K562 (cell line): ENCODE measurements around the gene ACTN1. TPM values are rescaled to one million over a fixed set of nuclear protein-coding genes. Genes with fewer than 3 reads are reported as not detected.

Experiments used
- ATAC-seq: fragments of 200-7000 bp; cut with Tn5 transposase; 3 replicates; pipeline ENCODE4 v1.9.1; 2020; ENCODE audit warnings: moderate library complexity
- BruUV-seq: library from RNA; stranded (reverse); fragments of 400-500 nt; replicated peaks from 2 replicates; lab custom pipeline; 2021; lab: Mats Ljungman, UMichigan
- CTCF ChIA-PET: fragments of 300-600 bp; formaldehyde crosslinking; extraction: SDS; loops from one replicate; lab custom pipeline; 2021; ENCODE audit warnings: low intra/inter-chr PET ratio; lab: Yijun Ruan, JAX
- POLR2A ChIA-PET: fragments of 300-600, 350-650 bp; sonication (Branson Sonifier 250); formaldehyde crosslinking; extraction: SDS; loops from one replicate; lab custom pipeline; 2021; ENCODE audit warnings: antibody characterized with exemption, inconsistent platforms; lab: Yijun Ruan, JAX
- DNase-seq, 4 experiments: peaks; one replicate each; pipeline versions ENCODE4 v3.0.0 to v3.0.0-alpha.2; 2011 to 2018; ENCODE audit warnings: low spot score in 3 of 4, mixed read lengths in 3 of 4; ENCODE audit errors: extremely low read depth in 1 of 4
- FAIRE-seq: peaks from 2 replicates; lab custom pipeline; 2011; peaks lifted over from hg19 to GRCh38; lab: Jason Lieb, UNC
- H2AFZ ChIP-seq: 2 replicates; pipeline ENCODE4 v1.6.0; 2011; ENCODE audit warnings: low read depth, low read length, control low read depth, inconsistent platforms
- H3K27ac ChIP-seq: fragments of 200-600 bp; 3 replicates; pipeline ENCODE4 v1.8.0; 2011; ENCODE audit warnings: low read depth, mild to moderate bottlenecking, control low read depth, inconsistent platforms, low read length, moderate library complexity, mixed read lengths; ENCODE audit errors: extremely low read depth
- H3K27me3 ChIP-seq, 2 experiments: fragments of 300-600 bp in 1 of 2; 2 replicates in 1 of 2; 3 replicates in 1 of 2; pipeline versions ENCODE4 v1.6.0 to v1.8.0; 2011; ENCODE audit warnings: inconsistent platforms in 2 of 2, low read length in 2 of 2, mild to moderate bottlenecking in 1 of 2, mixed read lengths in 1 of 2, moderate library complexity in 1 of 2; ENCODE audit not compliant: control insufficient read depth in 2 of 2, insufficient read depth in 2 of 2
- H3K36me3 ChIP-seq: fragments of 300-600 bp; 3 replicates; pipeline ENCODE4 v1.8.0; 2011; ENCODE audit warnings: mild to moderate bottlenecking, low read length, inconsistent platforms; ENCODE audit not compliant: control insufficient read depth, insufficient read depth
- H3K4me1 ChIP-seq, 2 experiments: fragments of 200-600 bp in 1 of 2; replicated peaks in 1 of 2; 2 replicates in 1 of 2; 3 replicates in 1 of 2; pipeline versions ENCODE4 v1.5.1 to v1.8.0; 2011; ENCODE audit warnings: inconsistent platforms in 2 of 2, low read length in 2 of 2, mild to moderate bottlenecking in 1 of 2, mixed read lengths in 1 of 2, moderate library complexity in 1 of 2; ENCODE audit not compliant: control insufficient read depth in 2 of 2, insufficient read depth in 2 of 2
- H3K4me2 ChIP-seq: 2 replicates; pipeline ENCODE4 v1.6.1; 2011; ENCODE audit warnings: low read length, control low read depth, inconsistent platforms, mixed read lengths; ENCODE audit not compliant: insufficient read depth
- H3K4me3 ChIP-seq: fragments of 200-600 bp; sonication (generic), shearing (Covaris generic); 2 replicates; pipeline ENCODE4 v1.5.1; 2016; ENCODE audit warnings: control low read depth, inconsistent platforms
- H3K79me2 ChIP-seq: fragments of 200-600 bp; 3 replicates; pipeline ENCODE4 v1.8.0; 2011; ENCODE audit warnings: low read length, inconsistent platforms; ENCODE audit not compliant: control insufficient read depth, insufficient read depth
- H3K9ac ChIP-seq, 2 experiments: 2 replicates each; pipeline versions ENCODE4 v1.6.0 to v1.6.1; 2011; ENCODE audit warnings: low read depth in 2 of 2, low read length in 2 of 2, control low read depth in 1 of 2, inconsistent platforms in 1 of 2, mild to moderate bottlenecking in 1 of 2, mixed read lengths in 1 of 2; ENCODE audit not compliant: insufficient read depth in 1 of 2
- H3K9me1 ChIP-seq: one replicate; pipeline ENCODE4 v1.6.0; 2011; ENCODE audit warnings: inconsistent platforms, mild to moderate bottlenecking, low read length, moderate library complexity; ENCODE audit not compliant: control insufficient read depth, insufficient read depth
- H3K9me3 ChIP-seq: replicated peaks from 2 replicates; pipeline ENCODE4 v1.5.1; 2011; ENCODE audit warnings: low read depth, low read length, inconsistent platforms; ENCODE audit not compliant: control insufficient read depth, insufficient read depth
- H4K20me1 ChIP-seq: replicated peaks from 2 replicates; pipeline ENCODE4 v1.6.1; 2011; ENCODE audit warnings: low read length, inconsistent platforms, mixed read lengths; ENCODE audit not compliant: control insufficient read depth, insufficient read depth
- NFIC ChIP-seq: fragments of 450-650 bp; IDR thresholded peaks from 2 replicates; pipeline ENCODE4 v1.6.1; 2017; ENCODE audit warnings: mild to moderate bottlenecking, inconsistent platforms
- NFIX ChIP-seq: fragments of 250-450 bp; sonication (Bioruptor Pico); IDR thresholded peaks from 2 replicates; pipeline ENCODE4 v1.4.0; 2020; ENCODE audit warnings: low read depth, mild to moderate bottlenecking, moderate library complexity
- POLR2B ChIP-seq: fragments of 450-650 bp; IDR thresholded peaks from 2 replicates; pipeline ENCODE4 v1.6.1; 2018; ENCODE audit warnings: low read depth; ENCODE audit not compliant: partially characterized antibody
- SMAD1 ChIP-seq: fragments of 150-350 bp; IDR thresholded peaks from 2 replicates; pipeline ENCODE4 v1.6.1; 2014; ENCODE audit warnings: low read length, low read depth; ENCODE audit not compliant: partially characterized antibody
- SMAD3 ChIP-seq: fragments of 450-650 bp; formaldehyde crosslinking; conservative IDR thresholded peaks from 2 replicates; pipeline ENCODE4 v1.4.0; 2020; ENCODE audit warnings: mild to moderate bottlenecking
- ZNF212 ChIP-seq: fragments of 450-650 bp; formaldehyde crosslinking; IDR thresholded peaks from 2 replicates; pipeline ENCODE4 v1.4.0; 2020; ENCODE audit warnings: mild to moderate bottlenecking
- ZNF655 ChIP-seq: fragments of 250-450 bp; sonication (Bioruptor Pico); IDR thresholded peaks from 2 replicates; pipeline ENCODE4 v1.5.0; 2021
- WGBS: fragments of 100-300 bp; shearing (Covaris generic); methylation state at CpG from one replicate; pipeline ENCODE4 v1.1.6; 2016; ENCODE audit warnings: low coverage, mixed read lengths; ENCODE audit not compliant: insufficient coverage; ENCODE audit errors: missing lambda C conversion rate; 5-methylcytosine and 5-hydroxymethylcytosine counted together
- in situ Hi-C: fragments of 300-500 bp; cut with MboI; formaldehyde crosslinking; loops from 4 replicates; pipeline ENCODE4 v1.15.0; 2018; ENCODE audit warnings: inconsistent platforms, mixed read lengths
- intact Hi-C: fragments of 100-400 bp; cut with micrococcal nuclease; formaldehyde crosslinking; loops from 2 replicates; pipeline ENCODE4 v1.14.2; 2022
- polyA plus RNA-seq, 8 experiments: library from polyadenylated mRNA; depleted of rRNA in 4 of 8; stranded (reverse) in 5 of 8; unstranded in 3 of 8; fragments of >200 nt; fragmentation: Nextera tagmentation in 2 of 8; fragmentation: Illumina TruSeq in 1 of 8; extraction: Ambion mirVana in 2 of 8; extraction: Trizol in 1 of 8; gene quantifications; 2 replicates each; pipeline versions ENCODE4 v1.2.1 to v1.2.3, GENCODE V29; 2011 to 2014; ENCODE audit warnings: inconsistent platforms in 1 of 8, missing spikeins in 1 of 8
- total RNA-seq, 7 experiments: library from RNA; depleted of rRNA in 6 of 7; stranded (reverse); fragments of >200 nt in 6 of 7; fragmentation: Illumina TruSeq in 2 of 7; extraction: Trizol in 2 of 7; gene quantifications; 2 replicates each; pipeline versions ENCODE4 v1.2.1 to v1.2.3, GENCODE V29; 2011 to 2021; ENCODE audit warnings: low replicate concordance in 1 of 7

The ACTN1 gene
- total and polyA plus RNA-seq, 9 of the 15 experiments (the other 6 are each of a cell fraction or from before 2014, with no cell fraction given) = 2.2 to 67.7 (median 34.5) TPM

DNA sequence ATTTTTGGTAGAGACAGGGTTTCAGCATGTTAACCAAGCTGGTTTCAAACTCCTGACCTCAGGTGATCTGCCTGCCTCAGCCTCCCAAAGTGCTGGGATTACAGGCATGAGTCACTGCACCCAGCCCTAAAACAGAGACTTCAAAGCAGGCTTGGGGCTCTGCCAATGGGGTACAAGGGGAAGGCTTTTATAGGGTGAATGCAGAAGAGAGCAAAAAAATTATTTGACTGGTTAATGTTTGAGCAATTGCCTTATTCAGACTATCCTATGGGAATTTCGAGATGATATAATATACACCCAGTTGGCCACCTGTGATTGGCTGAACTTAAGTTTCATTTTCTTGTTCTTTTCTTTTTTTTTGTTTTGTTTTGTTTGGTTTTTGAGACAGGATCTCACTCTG, 31.5 kb upstream of the ACTN1 start:
- FAIRE-seq = no peak
- Histone ChIP-seq H3K36me3 (no peaks in the 10 kb centered on the region), H2AFZ (no peak overlapping the region), H3K4me1 (peaks cover 3 to 4% of the 10 kb centered on the region in 2 experiments; a peak in 2 of 5 replicates), H3K27ac (no peak overlapping the region), H3K9ac (no peak overlapping the region), H3K9me3 (no peaks in the 10 kb centered on the region), H3K4me3 (no peak overlapping the region), H4K20me1 (no peaks in the 10 kb centered on the region), H3K79me2 (no peaks in the 10 kb centered on the region), H3K27me3 (no peaks in the 10 kb centered on the region), H3K9me1 (no peaks in the 10 kb centered on the region), H3K4me2 (no peak overlapping the region)
- intact Hi-C loops (no loop called here), in situ Hi-C loops (no loop called here)
- CTCF ChIA-PET = no interaction called here
- POLR2A ChIA-PET = no interaction called here
- 0% methylated on average over 1 of the region's 1 CpG for WGBS
- BruUV-seq = no TSS peak
- no peak for ATAC-seq
- no peak for TF ChIP-seq POLR2B
- TF ChIP-seq SMAD1 = no peak
- TF ChIP-seq ZNF212 (CRISPR knock-in tag) = no peak
- no peak for DNase-seq

DNA sequence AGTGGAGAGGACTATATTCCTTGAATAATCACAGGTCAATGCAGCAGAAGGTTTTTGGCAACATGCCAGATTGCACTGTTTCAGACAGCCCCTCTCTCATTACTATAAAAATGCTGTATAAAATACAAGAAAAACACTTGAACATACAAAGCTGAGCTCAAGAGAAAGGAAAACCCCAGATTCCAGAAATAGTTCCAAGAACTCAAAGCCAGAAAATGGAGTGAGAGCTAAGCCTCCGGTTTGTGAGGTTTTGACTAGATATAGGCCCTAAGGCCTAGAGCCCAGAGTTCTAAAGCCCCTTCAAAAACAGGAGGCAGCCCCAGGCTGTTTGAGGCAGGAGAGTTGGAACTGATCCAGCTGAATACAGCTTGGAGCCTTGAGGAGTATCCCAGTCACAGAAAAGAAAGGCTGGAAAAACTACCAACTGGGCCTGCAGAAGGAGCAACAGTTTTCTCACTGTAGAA, 29.4 kb upstream of the ACTN1 start:
- TF ChIP-seq SMAD3 (CRISPR knock-in tag) (no peak), NFIC (peak; percentile 94), ZNF655 (CRISPR knock-in tag) (no peak), NFIX (CRISPR knock-in tag) (peak; percentile 91)
- no peak for FAIRE-seq

More for the DNA sequence above, 29.4 kb upstream of the ACTN1 start:
- WGBS = no CpG with 5 or more reads among the region's 1 CpG
- no peaks in the 10 kb centered on the region for H3K9me3 ChIP-seq
- H3K4me2 ChIP-seq = no peak overlapping the region
- CTCF ChIA-PET = no interaction called here
- no peak overlapping the region for H3K9ac ChIP-seq
- no peak overlapping the region for H3K4me3 ChIP-seq
- intact Hi-C loops = loop anchor here (10.0 kb wide), 1 partner anchor 94 kb away; no protein-coding TSS in a partner anchor
- no peaks in the 10 kb centered on the region for H3K36me3 ChIP-seq
- no peak for DNase-seq
- ATAC-seq = no peak
- H2AFZ ChIP-seq = no peak overlapping the region
- no peaks in the 10 kb centered on the region for H3K9me1 ChIP-seq
- no peaks in the 10 kb centered on the region for H4K20me1 ChIP-seq
- BruUV-seq = no TSS peak
- POLR2A ChIA-PET = no interaction called here
- H3K27me3 ChIP-seq = 0 out of 5 replicates have a peak, but pooled peaks cover 0 to 5% of the 10 kb centered on the region in 2 experiments
- H3K4me1 ChIP-seq = peaks cover 0 to 4% of the 10 kb centered on the region in 2 experiments; a peak in 2 of 5 replicates
- in situ Hi-C loops = no loop called here
- H3K27ac ChIP-seq = no peak overlapping the region
- no peaks in the 10 kb centered on the region for H3K79me2 ChIP-seq
